PC-3 (cell line): ENCODE data around the gene SPRED2. TPM values are rescaled to one million over a fixed set of nuclear protein-coding genes. Genes with fewer than 3 reads are reported as not detected.

Source experiments
- ATAC-seq: fragments of 200-7000 bp; cut with Tn5 transposase; 2 replicates; pipeline ENCODE4 v1.9.1; 2020; ENCODE audit warnings: mild to moderate bottlenecking, moderate library complexity
- BruUV-seq: library from RNA; stranded (reverse); fragments of 400-500 nt; replicated peaks from 2 replicates; lab custom pipeline; 2021; lab: Mats Ljungman, UMichigan
- CTCF ChIA-PET: fragments of 300-600 bp; sonication (Branson Sonifier 250); formaldehyde crosslinking; loops from one replicate; lab custom pipeline; 2022; ENCODE audit warnings: antibody characterized with exemption; lab: Charles Lee
- POLR2A ChIA-PET: fragments of 300-600 bp; sonication (Branson Sonifier 250); formaldehyde crosslinking; loops from one replicate; lab custom pipeline; 2022; ENCODE audit warnings: antibody characterized with exemption; ENCODE audit not compliant: unreplicated experiment; lab: Charles Lee
- DNase-seq: peaks from one replicate; pipeline ENCODE4 v3.0.0-alpha.2; 2015
- H2AFZ ChIP-seq: fragments of 300-600 bp; sonication (generic); 2 replicates; pipeline ENCODE4 v1.6.0; 2016; ENCODE audit warnings: antibody characterized with exemption, low read length
- H3F3A ChIP-seq: fragments of 300-600 bp; sonication (generic); one replicate; pipeline ENCODE4 v1.6.0; 2017; ENCODE audit warnings: antibody characterized with exemption, low read length, control low read depth, mild to moderate bottlenecking; ENCODE audit not compliant: unreplicated experiment
- H3K27ac ChIP-seq: fragments of 300-600 bp; sonication (generic); 2 replicates; pipeline ENCODE4 v1.5.1; 2016; ENCODE audit warnings: mild to moderate bottlenecking, low read length
- H3K27me3 ChIP-seq: fragments of 300-600 bp; sonication (generic); 2 replicates; pipeline ENCODE4 v1.6.1; 2016; ENCODE audit warnings: low read length, mixed read lengths
- H3K36me3 ChIP-seq: fragments of 300-600 bp; sonication (generic); 2 replicates; pipeline ENCODE4 v1.6.1; 2016; ENCODE audit warnings: low read depth, mixed run types, low read length, mixed read lengths
- H3K4me1 ChIP-seq: fragments of 300-600 bp; sonication (generic); 2 replicates; pipeline ENCODE4 v1.5.1; 2016; ENCODE audit warnings: low read length; ENCODE audit not compliant: insufficient read depth
- H3K4me2 ChIP-seq: fragments of 300-600 bp; sonication (generic); 2 replicates; pipeline ENCODE4 v1.6.0; 2016; ENCODE audit warnings: low read length
- H3K4me3 ChIP-seq: fragments of 300-600 bp; sonication (generic); 2 replicates; pipeline ENCODE4 v1.5.1; 2016; ENCODE audit warnings: mild to moderate bottlenecking, low read length, mixed read lengths
- H3K79me2 ChIP-seq: fragments of 300-600 bp; sonication (generic); 2 replicates; pipeline ENCODE4 v1.6.1; 2017; ENCODE audit warnings: low read length, mixed read lengths
- H3K9ac ChIP-seq: fragments of 300-600 bp; sonication (generic); 2 replicates; pipeline ENCODE4 v1.6.0; 2016; ENCODE audit warnings: mild to moderate bottlenecking, low read length
- H3K9me2 ChIP-seq: fragments of 300-600 bp; sonication (generic); replicated peaks from 2 replicates; pipeline ENCODE4 v1.6.1; 2016; ENCODE audit warnings: mixed run types, low read length, mixed read lengths
- H3K9me3 ChIP-seq: fragments of 300-600 bp; sonication (generic); 2 replicates; pipeline ENCODE4 v1.6.1; 2016; ENCODE audit warnings: low read length, mixed read lengths
- H4K20me1 ChIP-seq: fragments of 300-600 bp; sonication (generic); 2 replicates; pipeline ENCODE4 v1.6.1; 2016; ENCODE audit warnings: low read length, mixed read lengths
- EZH2 ChIP-seq: fragments of 300-600 bp; sonication (generic); IDR thresholded peaks from one replicate; pipeline ENCODE4 v1.6.1; 2017; ENCODE audit warnings: antibody characterized with exemption, mild to moderate bottlenecking, low read length; ENCODE audit not compliant: unreplicated experiment
- EZH2phosphoT487 ChIP-seq: fragments of 300-600 bp; sonication (generic); IDR thresholded peaks from 2 replicates; pipeline ENCODE4 v1.6.1; 2018; ENCODE audit warnings: mild to moderate bottlenecking, antibody characterized with exemption, low read length, borderline replicate concordance
- intact Hi-C: fragments of 100-400 bp; cut with micrococcal nuclease; formaldehyde crosslinking; loops from 2 replicates; pipeline ENCODE4 v1.9.0; 2023
- total RNA-seq: library from RNA; depleted of rRNA; stranded (reverse); fragments of >200 nt; gene quantifications from 2 replicates; pipeline ENCODE4 v1.2.3, GENCODE V29; 2014
- TF ChIP-seq, protein P1 (sequence below): fragments of 300-600 bp; sonication (generic); conservative IDR thresholded peaks from 2 replicates; pipeline ENCODE4 v1.5.1; 2017; ENCODE audit warnings: antibody characterized with exemption, low read depth, mild to moderate bottlenecking, low read length

Gene SPRED2
- total RNA-seq, 1 experiment from 2014 or later = 16.2 TPM

DNA sequence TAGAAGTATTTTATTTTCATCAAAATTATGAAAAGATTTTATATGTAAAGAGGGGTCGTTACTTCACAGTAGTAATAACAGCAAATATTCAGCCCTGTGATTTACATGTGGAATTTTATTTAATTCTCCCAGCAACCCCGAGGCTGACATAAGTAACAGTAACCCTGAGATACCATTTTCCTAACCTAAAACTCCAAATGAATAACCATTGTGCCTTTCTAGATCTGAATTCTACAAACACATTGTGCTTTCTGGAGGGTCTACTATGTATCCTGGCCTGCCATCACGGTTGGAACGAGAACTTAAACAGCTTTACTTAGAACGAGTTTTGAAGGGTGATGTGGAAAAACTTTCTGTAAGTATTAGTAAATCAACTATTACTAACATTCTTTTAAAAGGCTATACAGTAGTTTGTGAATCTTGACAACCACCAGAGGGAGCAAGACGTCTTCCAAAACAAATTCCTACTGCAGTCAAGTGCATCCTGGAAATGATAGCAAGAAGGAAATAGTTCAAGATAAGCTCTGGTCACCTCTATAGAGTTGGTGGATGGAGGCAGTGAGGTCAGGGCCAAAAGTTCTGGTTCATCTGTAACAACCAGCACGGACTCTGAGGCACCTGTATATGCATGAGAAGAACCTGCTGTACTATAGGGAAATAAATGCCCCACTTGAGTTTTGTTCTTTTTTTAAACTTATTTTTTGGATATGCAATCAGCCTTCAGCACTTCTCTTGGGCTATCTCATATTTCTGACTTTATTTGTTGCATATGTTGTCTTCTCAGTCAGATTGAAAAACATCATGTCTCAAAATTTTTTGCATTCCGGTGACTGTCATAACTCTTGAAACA is 167.4 kb downstream of the SPRED2 start:
- POLR2A ChIA-PET = no interaction called here
- ATAC-seq (peak; percentile 70), DNase-seq (peak; percentile 74)
- H3K9me3 ChIP-seq = no peaks in the 10 kb centered on the region
- no peak overlapping the region for H3K4me2 ChIP-seq
- peaks cover 19% of the 10 kb centered on the region; the same call in 1 of the 2 replicates for H3K4me1 ChIP-seq
- 0 out of 2 replicates have a peak, but pooled peaks cover 6% of the 10 kb centered on the region for H4K20me1 ChIP-seq
- H2AFZ ChIP-seq = no peak overlapping the region
- BruUV-seq = no TSS peak
- no peak overlapping the region for H3K27ac ChIP-seq
- no peak overlapping the region for H3K4me3 ChIP-seq
- peaks cover 40% of the 10 kb centered on the region for H3K36me3 ChIP-seq
- no peaks in the 10 kb centered on the region for H3F3A ChIP-seq
- no peak overlapping the region for H3K9ac ChIP-seq
- no peaks in the 10 kb centered on the region for H3K9me2 ChIP-seq
- intact Hi-C loops = loop anchor here (1.0 to 10.0 kb wide), 6 partner anchors 101 to 308 kb away; no protein-coding TSS in a partner anchor
- H3K79me2 ChIP-seq = peaks cover 9% of the 10 kb centered on the region; the same call in 1 of the 2 replicates
- TF ChIP-seq, protein P1, sequence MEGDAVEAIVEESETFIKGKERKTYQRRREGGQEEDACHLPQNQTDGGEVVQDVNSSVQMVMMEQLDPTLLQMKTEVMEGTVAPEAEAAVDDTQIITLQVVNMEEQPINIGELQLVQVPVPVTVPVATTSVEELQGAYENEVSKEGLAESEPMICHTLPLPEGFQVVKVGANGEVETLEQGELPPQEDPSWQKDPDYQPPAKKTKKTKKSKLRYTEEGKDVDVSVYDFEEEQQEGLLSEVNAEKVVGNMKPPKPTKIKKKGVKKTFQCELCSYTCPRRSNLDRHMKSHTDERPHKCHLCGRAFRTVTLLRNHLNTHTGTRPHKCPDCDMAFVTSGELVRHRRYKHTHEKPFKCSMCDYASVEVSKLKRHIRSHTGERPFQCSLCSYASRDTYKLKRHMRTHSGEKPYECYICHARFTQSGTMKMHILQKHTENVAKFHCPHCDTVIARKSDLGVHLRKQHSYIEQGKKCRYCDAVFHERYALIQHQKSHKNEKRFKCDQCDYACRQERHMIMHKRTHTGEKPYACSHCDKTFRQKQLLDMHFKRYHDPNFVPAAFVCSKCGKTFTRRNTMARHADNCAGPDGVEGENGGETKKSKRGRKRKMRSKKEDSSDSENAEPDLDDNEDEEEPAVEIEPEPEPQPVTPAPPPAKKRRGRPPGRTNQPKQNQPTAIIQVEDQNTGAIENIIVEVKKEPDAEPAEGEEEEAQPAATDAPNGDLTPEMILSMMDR = peak; percentile 88
- no peak for TF ChIP-seq EZH2phosphoT487
- CTCF ChIA-PET = interaction anchor here (0.6 to 0.8 kb wide), 7 partner anchors 45 to 277 kb away, joined by 3 to 5 read pairs (median 3); no protein-coding TSS in a partner anchor
- no peaks in the 10 kb centered on the region for H3K27me3 ChIP-seq

DNA sequence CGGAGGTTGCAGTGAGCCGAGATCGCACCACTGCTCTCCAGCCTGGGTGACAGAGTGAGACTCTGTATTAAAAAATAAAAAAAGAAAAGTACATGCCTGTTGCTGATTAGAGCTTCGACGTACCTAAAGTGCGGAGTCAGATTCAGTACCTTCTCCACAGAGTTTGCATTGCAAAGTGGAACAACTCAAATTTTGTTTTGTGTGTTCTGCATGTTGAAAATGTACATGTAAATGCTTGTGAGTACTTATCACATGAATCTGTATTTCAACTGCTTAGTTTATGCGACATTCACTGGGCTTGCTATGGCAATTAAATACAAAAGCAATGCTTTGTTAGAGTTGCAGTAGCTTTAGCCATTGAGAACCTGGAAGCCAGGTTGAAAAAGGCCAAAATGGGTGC is 168.4 kb downstream of the SPRED2 start:
- TF ChIP-seq, protein P1 = no peak
- TF ChIP-seq EZH2 = no peak
- no peak for TF ChIP-seq EZH2phosphoT487
- CTCF ChIA-PET = no interaction called here
- POLR2A ChIA-PET = no interaction called here
- Histone ChIP-seq H3K9me3 (no peaks in the 10 kb centered on the region), H3K4me1 (peaks cover 19% of the 10 kb centered on the region; the same call in 1 of the 2 replicates), H2AFZ (no peak overlapping the region), H3K27ac (no peak overlapping the region), H3K4me2 (no peak overlapping the region), H3K36me3 (peaks cover 40% of the 10 kb centered on the region), H3K9ac (no peak overlapping the region), H4K20me1 (0 out of 2 replicates have a peak, but pooled peaks cover 6% of the 10 kb centered on the region), H3K79me2 (peaks cover 16% of the 10 kb centered on the region), H3F3A (no peaks in the 10 kb centered on the region), H3K9me2 (no peaks in the 10 kb centered on the region), H3K4me3 (no peak overlapping the region), H3K27me3 (no peaks in the 10 kb centered on the region)
- intact Hi-C loops = loop anchor here (2.0 to 10.0 kb wide), 3 partner anchors 118 to 199 kb away; no protein-coding TSS in a partner anchor
- DNase-seq = no peak
- ATAC-seq = no peak
- BruUV-seq = no TSS peak
